Measurements from ENCODE around the gene PTPRS. TPM values are rescaled to one million over a fixed set of nuclear protein-coding genes. Genes with fewer than 3 reads are reported as not detected.
A peak's percentile ranks its signal among the peaks of the same experiment; 100 is the strongest.

Gene PTPRS
- 79.8 and 180 TPM in 2 replicates for total RNA-seq (2011; cell fraction: chromatin; rRNA removed; ENCODE audit: low replicate concordance)
- 97.4 and 130 TPM in 2 replicates for total RNA-seq (2011; cell fraction: nucleolus; rRNA removed)
- 85.8 and 89.2 TPM in 2 replicates for total RNA-seq (2011; cell fraction: nucleoplasm; rRNA removed)
- 26.4 and 28.0 TPM in 2 replicates for total RNA-seq (2014; rRNA removed)
- total RNA-seq (2014; rRNA removed; fragmentation: Illumina TruSeq; extraction: Trizol): 6.1 and 6.7 TPM in 2 replicates
- total RNA-seq (2015; rRNA removed; fragmentation: Illumina TruSeq; extraction: Trizol): 14.1 and 15.1 TPM in 2 replicates
- 45.2 and 49.4 TPM in 2 replicates for total RNA-seq (2021)
- 14.9 and 17.4 TPM in 2 replicates for polyA plus RNA-seq (2011; rRNA removed)
- polyA plus RNA-seq (2011; cell fraction: cytosol; rRNA removed): 14.3 and 32.7 TPM in 2 replicates
- polyA plus RNA-seq (2011; cell fraction: nucleus; rRNA removed): 54.1 and 106 TPM in 2 replicates
- polyA plus RNA-seq (2012): 23.1 and 29.5 TPM in 2 replicates
- 8.3 and 10.7 TPM in 2 replicates for polyA plus RNA-seq (2014; fragmentation: Illumina TruSeq; extraction: Trizol)
- 1 to 10 TPM; 1.1 to 1.2 TPM for polyA plus RNA-seq (2014; fragmentation: Nextera tagmentation; extraction: Ambion mirVana)
- 26.9 and 27.4 TPM in 2 replicates for polyA plus RNA-seq (2014; rRNA removed)
- polyA minus RNA-seq (2011; rRNA and poly(A)+ RNA removed): 11.5 and 28.9 TPM in 2 replicates
- 41.9 and 44.2 TPM in 2 replicates for polyA minus RNA-seq (2011; cell fraction: cytosol; rRNA and poly(A)+ RNA removed)
- polyA minus RNA-seq (2011; cell fraction: nucleus; rRNA and poly(A)+ RNA removed): 27.2 and 33.5 TPM in 2 replicates
- percentile 54 among the genes with signal in this experiment for Bru-seq, nascent RNA
- BruChase-seq, experiment 1, labeled RNA remaining after a 2-hour chase: percentile 51 among the genes with signal in this experiment
- percentile 53 among the genes with signal in this experiment for BruChase-seq, experiment 2, labeled RNA remaining after a 6-hour chase
- long read RNA-seq, experiment 1, transcript PTPRS-209 (4 exons, 478 nt): major isoform, 7 of 64 reads
- long read RNA-seq, experiment 1, partial matches to known transcripts: 35 of 64 reads
- long read RNA-seq, experiment 1, other reads (novel, unspliced or antisense): 22 of 64 reads
- long read RNA-seq, experiment 2, transcript PTPRS-209 (4 exons, 478 nt): major isoform, 5 of 22 reads
- long read RNA-seq, experiment 2, partial matches to known transcripts: 8 of 22 reads
- long read RNA-seq, experiment 2, other reads (novel, unspliced or antisense): 9 of 22 reads
- long read RNA-seq, experiment 3, transcript PTPRS-209 (4 exons, 478 nt): major isoform, 5 of 28 reads
- long read RNA-seq, experiment 3, partial matches to known transcripts: 1 of 28 reads
- long read RNA-seq, experiment 3, other reads (novel, unspliced or antisense): 22 of 28 reads

DNA sequence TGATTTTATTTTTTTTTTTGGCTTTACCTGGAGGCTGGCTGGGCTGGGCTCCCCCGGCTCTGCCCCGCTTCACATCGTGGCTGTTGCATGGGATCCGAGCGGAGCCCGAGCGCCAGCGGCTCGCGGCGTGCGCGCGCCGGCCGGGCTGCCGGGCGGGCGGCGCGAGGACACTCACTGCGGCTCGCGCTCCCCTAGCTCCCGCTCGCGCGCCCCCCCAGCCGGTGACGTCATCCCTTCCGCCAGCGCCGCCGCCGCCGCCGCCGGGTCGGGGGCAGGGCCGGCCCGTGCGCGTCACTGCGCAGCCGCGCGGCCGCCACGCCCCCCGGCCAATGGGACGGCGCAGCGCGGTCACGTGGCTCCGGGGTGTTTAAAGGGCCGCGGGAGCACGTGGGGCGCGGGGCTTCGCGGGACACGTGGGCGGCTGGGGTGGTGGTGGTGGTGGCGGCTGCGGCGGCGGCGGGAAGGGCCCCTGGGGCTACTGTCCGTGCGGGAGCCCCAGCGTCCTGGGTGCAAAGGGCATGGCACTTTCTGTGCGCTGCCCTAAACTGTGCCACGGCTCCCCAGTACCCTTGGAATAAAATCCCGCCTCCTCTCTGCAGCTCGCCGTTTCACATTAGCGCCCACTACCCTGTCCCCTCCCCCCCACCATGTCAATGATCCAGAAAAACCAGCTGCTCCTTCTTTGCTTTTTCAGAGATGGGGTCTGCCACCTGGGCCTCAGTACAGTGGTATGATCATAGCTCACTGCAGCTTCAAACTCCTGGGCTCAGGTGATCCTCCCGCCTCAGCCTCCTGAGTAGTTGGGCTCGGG lies at the start of gene PTPRS:
PTPRS (minus strand) TSS at position 176 of the 811 bp plus-strand sequence. CDS start 54,672 bp downstream, outside the sequence.
- H3K27ac ChIP-seq (ENCODE audit: extremely low read depth, low read depth, low read length): peak within 1 kb of the TSS; percentile 70; the same call in 1 of the 3 replicates
- peaks cover 13 to 28% of the 10 kb centered on the region in 2 experiments for H3K27me3 ChIP-seq (ENCODE audit: control insufficient read depth in 2 of 2, insufficient read depth in 2 of 2, low read length in 2 of 2)
- 12% methylated on average over 23 of the region's 81 CpGs for WGBS (ENCODE audit: insufficient coverage, low coverage, missing lambda C conversion rate)
- peak within 1 kb of the TSS; percentile 58 for H3K4me3 ChIP-seq
- peak within 1 kb of the TSS in 1 of 2 experiments; percentile 92; a peak in 3 of 4 replicates for H3K9ac ChIP-seq (ENCODE audit: insufficient read depth in 1 of 2, low read depth in 2 of 2, low read length in 2 of 2)
- ATAC-seq: peak; percentile 90
- H3K4me2 ChIP-seq (ENCODE audit: insufficient read depth, low read length): peak within 1 kb of the TSS; percentile 60
- peaks cover 6% of the 10 kb centered on the region; the same call in 1 of the 2 replicates for H4K20me1 ChIP-seq (replicated peaks; ENCODE audit: control insufficient read depth, insufficient read depth, low read length)
- H3K9me3 ChIP-seq (replicated peaks; ENCODE audit: control insufficient read depth, insufficient read depth, low read depth, low read length): no peaks in the 10 kb centered on the region
- in situ Hi-C loops (cut with MboI) (no loop called here), intact Hi-C loops (cut with micrococcal nuclease) (no loop called here)
- CTCF ChIA-PET (ENCODE audit: low intra/inter-chr PET ratio): no interaction called here
- H3K36me3 ChIP-seq (ENCODE audit: control insufficient read depth, insufficient read depth, low read length): no peaks in the 10 kb centered on the region
- POLR2A ChIA-PET: interaction anchor here (0.6 to 0.9 kb wide), 3 partner anchors 16 to 279 kb away, joined by 3 read pairs; no protein-coding TSS in a partner anchor
- DNase-seq (ENCODE audit: extremely low read depth in 1 of 4, low spot score in 3 of 4): peak; percentile 90 to 99 (median 98)
- H3K9me1 ChIP-seq (ENCODE audit: control insufficient read depth, insufficient read depth, low read length): no peaks in the 10 kb centered on the region
- H2AFZ ChIP-seq (ENCODE audit: low read depth, low read length): peak within 1 kb of the TSS; percentile 84
- no TSS peak for BruUV-seq (replicated peaks)
- no peak for FAIRE-seq
- H3K4me1 ChIP-seq (replicated peaks in 1 of 2; ENCODE audit: control insufficient read depth in 2 of 2, insufficient read depth in 2 of 2, low read length in 2 of 2): peaks cover 14 to 43% of the 10 kb centered on the region in 2 experiments
- no peaks in the 10 kb centered on the region for H3K79me2 ChIP-seq (ENCODE audit: control insufficient read depth, insufficient read depth, low read length)
- TF ChIP-seq RBM14 (IDR thresholded peaks at IDR 0.05; ENCODE audit: borderline replicate concordance, insufficient read depth, low read depth, low read length) (no peak), SREBF2 (CRISPR knock-in tag; IDR thresholded peaks at IDR 0.05) (no peak), CREM (IDR thresholded peaks at IDR 0.05; ENCODE audit: low read depth) (peak; percentile 93), SMAD4 (CRISPR knock-in tag; conservative IDR thresholded peaks at IDR 0.05) (peak; percentile 69), BCL6 (CRISPR knock-in tag; IDR thresholded peaks at IDR 0.05) (no peak), L3MBTL2 (IDR thresholded peaks at IDR 0.05) (peak; percentile 99), TEAD2 (tag; IDR thresholded peaks at IDR 0.05) (no peak)
- TF ChIP-seq, protein P1, sequence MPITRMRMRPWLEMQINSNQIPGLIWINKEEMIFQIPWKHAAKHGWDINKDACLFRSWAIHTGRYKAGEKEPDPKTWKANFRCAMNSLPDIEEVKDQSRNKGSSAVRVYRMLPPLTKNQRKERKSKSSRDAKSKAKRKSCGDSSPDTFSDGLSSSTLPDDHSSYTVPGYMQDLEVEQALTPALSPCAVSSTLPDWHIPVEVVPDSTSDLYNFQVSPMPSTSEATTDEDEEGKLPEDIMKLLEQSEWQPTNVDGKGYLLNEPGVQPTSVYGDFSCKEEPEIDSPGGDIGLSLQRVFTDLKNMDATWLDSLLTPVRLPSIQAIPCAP (CRISPR knock-in tag; IDR thresholded peaks at IDR 0.05; ENCODE audit: borderline replicate concordance): peak; percentile 75; the same call in 1 of the 2 replicates
- TF ChIP-seq, protein P2, sequence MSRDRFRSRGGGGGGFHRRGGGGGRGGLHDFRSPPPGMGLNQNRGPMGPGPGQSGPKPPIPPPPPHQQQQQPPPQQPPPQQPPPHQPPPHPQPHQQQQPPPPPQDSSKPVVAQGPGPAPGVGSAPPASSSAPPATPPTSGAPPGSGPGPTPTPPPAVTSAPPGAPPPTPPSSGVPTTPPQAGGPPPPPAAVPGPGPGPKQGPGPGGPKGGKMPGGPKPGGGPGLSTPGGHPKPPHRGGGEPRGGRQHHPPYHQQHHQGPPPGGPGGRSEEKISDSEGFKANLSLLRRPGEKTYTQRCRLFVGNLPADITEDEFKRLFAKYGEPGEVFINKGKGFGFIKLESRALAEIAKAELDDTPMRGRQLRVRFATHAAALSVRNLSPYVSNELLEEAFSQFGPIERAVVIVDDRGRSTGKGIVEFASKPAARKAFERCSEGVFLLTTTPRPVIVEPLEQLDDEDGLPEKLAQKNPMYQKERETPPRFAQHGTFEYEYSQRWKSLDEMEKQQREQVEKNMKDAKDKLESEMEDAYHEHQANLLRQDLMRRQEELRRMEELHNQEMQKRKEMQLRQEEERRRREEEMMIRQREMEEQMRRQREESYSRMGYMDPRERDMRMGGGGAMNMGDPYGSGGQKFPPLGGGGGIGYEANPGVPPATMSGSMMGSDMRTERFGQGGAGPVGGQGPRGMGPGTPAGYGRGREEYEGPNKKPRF (IDR thresholded peaks at IDR 0.05; ENCODE audit: low read depth, low read length): no peak
- TF ChIP-seq, protein P3, sequence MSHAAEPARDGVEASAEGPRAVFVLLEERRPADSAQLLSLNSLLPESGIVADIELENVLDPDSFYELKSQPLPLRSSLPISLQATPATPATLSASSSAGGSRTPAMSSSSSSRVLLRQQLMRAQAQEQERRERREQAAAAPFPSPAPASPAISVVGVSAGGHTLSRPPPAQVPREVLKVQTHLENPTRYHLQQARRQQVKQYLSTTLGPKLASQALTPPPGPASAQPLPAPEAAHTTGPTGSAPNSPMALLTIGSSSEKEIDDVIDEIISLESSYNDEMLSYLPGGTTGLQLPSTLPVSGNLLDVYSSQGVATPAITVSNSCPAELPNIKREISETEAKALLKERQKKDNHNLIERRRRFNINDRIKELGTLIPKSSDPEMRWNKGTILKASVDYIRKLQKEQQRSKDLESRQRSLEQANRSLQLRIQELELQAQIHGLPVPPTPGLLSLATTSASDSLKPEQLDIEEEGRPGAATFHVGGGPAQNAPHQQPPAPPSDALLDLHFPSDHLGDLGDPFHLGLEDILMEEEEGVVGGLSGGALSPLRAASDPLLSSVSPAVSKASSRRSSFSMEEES (CRISPR knock-in tag; IDR thresholded peaks at IDR 0.05): peak; percentile 81

Measured in K562 (cell line).